Lower leg skin (tissue), 3 donors: ENCODE data around the gene KLRC4.
"Not testable (repeated sequence)": the region's sequence is repeated elsewhere in the genome, so short reads cannot be mapped to it uniquely, and the experiment has no call there.

Source experiments
- POLR2A ChIP-seq, 2 donors: fragments of 450-650 bp; IDR thresholded peaks; one replicate each; pipeline ENCODE4 v1.6.1; 2016 to 2017; ENCODE audit warnings: antibody characterized with exemption in 2 of 2, mild to moderate bottlenecking in 1 of 2, moderate library complexity in 1 of 2
- TF ChIP-seq, protein P1 (sequence below), 3 donors: fragments of 450-650 bp; IDR thresholded peaks; one replicate each; pipeline ENCODE4 v1.5.1; 2016; ENCODE audit warnings: antibody characterized with exemption in 3 of 3, mild to moderate bottlenecking in 3 of 3, moderate library complexity in 2 of 3

DNA sequence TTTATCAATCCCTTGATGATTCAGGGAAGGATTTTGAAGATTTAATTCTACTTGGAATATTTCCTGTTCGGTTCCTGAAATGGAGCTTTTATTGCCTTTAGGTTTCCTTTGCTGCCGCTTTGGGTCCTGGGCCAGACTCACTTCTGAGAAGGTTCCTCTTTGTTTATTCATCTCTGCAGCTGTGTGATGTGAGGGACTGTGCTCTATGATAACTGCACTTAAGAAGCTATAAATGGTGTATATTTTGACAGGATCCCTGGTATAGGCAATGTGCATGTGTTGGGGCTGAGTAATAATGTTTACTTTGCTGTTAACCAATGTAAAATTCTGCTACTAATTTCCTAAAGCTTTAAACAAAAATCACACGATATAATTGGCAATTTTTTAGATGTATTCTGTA, 26.3 kb upstream of the KLRC4 start, which contains the start of gene KLRC2:
- TF ChIP-seq, protein P1, sequence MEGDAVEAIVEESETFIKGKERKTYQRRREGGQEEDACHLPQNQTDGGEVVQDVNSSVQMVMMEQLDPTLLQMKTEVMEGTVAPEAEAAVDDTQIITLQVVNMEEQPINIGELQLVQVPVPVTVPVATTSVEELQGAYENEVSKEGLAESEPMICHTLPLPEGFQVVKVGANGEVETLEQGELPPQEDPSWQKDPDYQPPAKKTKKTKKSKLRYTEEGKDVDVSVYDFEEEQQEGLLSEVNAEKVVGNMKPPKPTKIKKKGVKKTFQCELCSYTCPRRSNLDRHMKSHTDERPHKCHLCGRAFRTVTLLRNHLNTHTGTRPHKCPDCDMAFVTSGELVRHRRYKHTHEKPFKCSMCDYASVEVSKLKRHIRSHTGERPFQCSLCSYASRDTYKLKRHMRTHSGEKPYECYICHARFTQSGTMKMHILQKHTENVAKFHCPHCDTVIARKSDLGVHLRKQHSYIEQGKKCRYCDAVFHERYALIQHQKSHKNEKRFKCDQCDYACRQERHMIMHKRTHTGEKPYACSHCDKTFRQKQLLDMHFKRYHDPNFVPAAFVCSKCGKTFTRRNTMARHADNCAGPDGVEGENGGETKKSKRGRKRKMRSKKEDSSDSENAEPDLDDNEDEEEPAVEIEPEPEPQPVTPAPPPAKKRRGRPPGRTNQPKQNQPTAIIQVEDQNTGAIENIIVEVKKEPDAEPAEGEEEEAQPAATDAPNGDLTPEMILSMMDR (IDR thresholded peaks at IDR 0.05): not testable (repeated sequence)
- not testable (repeated sequence) for TF ChIP-seq POLR2A (IDR thresholded peaks at IDR 0.05)
